Neural cell (in vitro differentiated cells): Measurements from ENCODE around the gene MAG. TPM values are rescaled to one million over a fixed set of nuclear protein-coding genes. Genes with fewer than 3 reads are reported as not detected.

Experiments
- H2AFZ ChIP-seq: fragments of 200-600, 300-800 bp; sonication (generic), shearing (Covaris generic); 2 replicates; pipeline ENCODE4 v1.6.0; 2014; ENCODE audit warnings: low read depth, mild to moderate bottlenecking, antibody characterized with exemption, low read length, moderate library complexity
- H3F3A ChIP-seq: fragments of 200-600 bp; shearing (Covaris generic); 2 replicates; pipeline ENCODE4 v1.6.1; 2016; ENCODE audit warnings: mild to moderate bottlenecking, moderate library complexity, mixed read lengths, antibody characterized with exemption, low read length; ENCODE audit not compliant: insufficient read depth, poor library complexity, severe bottlenecking
- H3K27ac ChIP-seq: fragments of 200-600, 300-800 bp; sonication (generic), shearing (Covaris generic); 2 replicates; pipeline ENCODE4 v1.5.1; 2014; ENCODE audit warnings: mild to moderate bottlenecking, low read length, moderate library complexity
- H3K27me3 ChIP-seq: fragments of 300-800, 200-600 bp; sonication (generic), shearing (Covaris generic); 2 replicates; pipeline ENCODE4 v1.6.0; 2014; ENCODE audit warnings: mild to moderate bottlenecking, low read depth, low read length, moderate library complexity; ENCODE audit not compliant: insufficient read depth
- H3K36me3 ChIP-seq: fragments of 300-800, 200-600 bp; sonication (generic), shearing (Covaris generic); 2 replicates; pipeline ENCODE4 v1.5.1; 2014; ENCODE audit warnings: mild to moderate bottlenecking, antibody characterized with exemption, low read length, moderate library complexity; ENCODE audit not compliant: insufficient read depth
- H3K4me2 ChIP-seq: fragments of 300-800, 200-600 bp; sonication (generic), shearing (Covaris generic); 2 replicates; pipeline ENCODE4 v1.6.0; 2014; ENCODE audit warnings: mild to moderate bottlenecking, low read length
- H3K4me3 ChIP-seq: fragments of 300-800, 200-600 bp; sonication (generic), shearing (Covaris generic); 2 replicates; pipeline ENCODE4 v1.5.1; 2014; ENCODE audit warnings: mild to moderate bottlenecking, low read length, moderate library complexity
- H3K79me2 ChIP-seq: fragments of 200-600 bp; shearing (Covaris generic); replicated peaks from 2 replicates; pipeline ENCODE4 v1.6.0; 2014; ENCODE audit warnings: mild to moderate bottlenecking, low read length, moderate library complexity; ENCODE audit not compliant: insufficient read depth
- H3K9ac ChIP-seq: fragments of 300-800, 200-600 bp; sonication (generic), shearing (Covaris generic); 2 replicates; pipeline ENCODE4 v1.6.1; 2016; ENCODE audit warnings: mild to moderate bottlenecking, low read length, mixed read lengths
- H3K9me2 ChIP-seq: fragments of 200-600 bp; shearing (Covaris generic); 2 replicates; pipeline ENCODE4 v1.6.1; 2016; ENCODE audit warnings: mild to moderate bottlenecking, low read length, mixed read lengths; ENCODE audit not compliant: insufficient read depth
- H3K9me3 ChIP-seq: fragments of 200-600, 300-800 bp; sonication (generic), shearing (Covaris generic); 2 replicates; pipeline ENCODE4 v1.6.1; 2016; ENCODE audit warnings: mild to moderate bottlenecking, mixed run types, low read length, moderate library complexity, mixed read lengths
- H4K20me1 ChIP-seq: fragments of 200-600 bp; shearing (Covaris generic); 2 replicates; pipeline ENCODE4 v1.6.1; 2016; ENCODE audit warnings: mild to moderate bottlenecking, mixed run types; ENCODE audit not compliant: insufficient read depth
- CTCF ChIP-seq: fragments of 450-650 bp; IDR thresholded peaks from 2 replicates; pipeline ENCODE4 v1.5.1; 2014; ENCODE audit warnings: antibody characterized with exemption, mild to moderate bottlenecking, moderate library complexity; ENCODE audit not compliant: poor library complexity, severe bottlenecking
- EP300 ChIP-seq: fragments of 450-650 bp; conservative IDR thresholded peaks from 2 replicates; pipeline ENCODE4 v1.6.1; 2014; ENCODE audit warnings: antibody characterized with exemption, mild to moderate bottlenecking, moderate library complexity; ENCODE audit not compliant: poor library complexity, severe bottlenecking
- EZH2 ChIP-seq: fragments of 200-600, 300-800 bp; shearing (Covaris generic), sonication (generic); IDR thresholded peaks from 2 replicates; pipeline ENCODE4 v1.6.1; 2014; ENCODE audit warnings: antibody characterized with exemption, low read length, borderline replicate concordance, mild to moderate bottlenecking; ENCODE audit not compliant: insufficient read depth, poor library complexity, severe bottlenecking
- MXI1 ChIP-seq: fragments of 450-650 bp; conservative IDR thresholded peaks from 2 replicates; pipeline ENCODE4 v1.6.1; 2014; ENCODE audit warnings: antibody characterized with exemption, mild to moderate bottlenecking; ENCODE audit not compliant: poor library complexity, severe bottlenecking
- POLR2AphosphoS5 ChIP-seq: IDR thresholded peaks from 2 replicates; pipeline ENCODE4 v1.6.1; 2012
- RAD21 ChIP-seq: fragments of 450-650 bp; conservative IDR thresholded peaks from 2 replicates; pipeline ENCODE4 v1.6.1; 2014; ENCODE audit warnings: antibody characterized with exemption, mild to moderate bottlenecking, moderate library complexity
- REST ChIP-seq: IDR thresholded peaks from 2 replicates; pipeline ENCODE4 v1.6.1; 2012; ENCODE audit warnings: borderline replicate concordance
- SMC3 ChIP-seq: fragments of 450-650 bp; conservative IDR thresholded peaks from 2 replicates; pipeline ENCODE4 v1.6.1; 2014; ENCODE audit warnings: antibody characterized with exemption, mild to moderate bottlenecking, moderate library complexity; ENCODE audit not compliant: poor library complexity
- TAF1 ChIP-seq: IDR thresholded peaks from 2 replicates; pipeline ENCODE4 v1.6.1; 2012; ENCODE audit warnings: low read depth
- polyA plus RNA-seq: library from polyadenylated mRNA; depleted of rRNA; stranded (reverse); fragments of >200 nt; gene quantifications from 2 replicates; pipeline ENCODE4 v1.2.3, GENCODE V29; 2014

The MAG gene
- polyA plus RNA-seq, 1 donor from 2014 or later, result not detected

DNA sequence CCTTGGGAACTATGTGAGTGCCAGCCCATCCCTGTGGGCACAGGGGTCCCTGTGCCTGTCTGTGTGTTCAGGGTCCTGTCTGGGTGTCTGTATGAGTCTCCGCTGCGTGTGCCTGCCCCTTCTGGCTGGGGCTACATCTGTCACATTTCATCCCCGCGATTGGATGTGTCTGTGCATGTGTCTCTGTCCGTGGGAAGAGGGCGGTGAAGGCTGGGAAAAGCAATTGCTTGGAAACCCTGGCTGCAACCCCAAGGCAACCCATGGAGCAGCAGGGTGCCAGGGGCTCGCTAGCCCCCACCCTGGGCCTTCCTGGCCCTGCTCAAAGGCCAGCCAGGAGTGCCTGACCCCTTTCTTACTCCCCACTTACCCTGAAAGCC, 1.4 kb downstream of the MAG start:
- Histone ChIP-seq H3K36me3 (no peaks in the 10 kb centered on the region), H3K27me3 (no peaks in the 10 kb centered on the region), H3K79me2 (no peaks in the 10 kb centered on the region), H2AFZ (no peak overlapping the region), H3K4me3 (no peak overlapping the region), H3K9me2 (no peaks in the 10 kb centered on the region), H3K27ac (no peak overlapping the region), H3K9me3 (no peaks in the 10 kb centered on the region), H3K4me2 (no peak overlapping the region), H4K20me1 (no peaks in the 10 kb centered on the region), H3F3A (no peaks in the 10 kb centered on the region), H3K9ac (no peak overlapping the region)
- no peak for TF ChIP-seq CTCF
- TF ChIP-seq RAD21, result no peak
- TF ChIP-seq TAF1, result no peak
- TF ChIP-seq EZH2, result no peak
- TF ChIP-seq MXI1, result no peak
- no peak for TF ChIP-seq EP300
- TF ChIP-seq SMC3, result no peak
- TF ChIP-seq POLR2AphosphoS5, result no peak
- no peak for TF ChIP-seq REST

- H3K4me2 ChIP-seq, result no peak overlapping the region
- no peaks in the 10 kb centered on the region for H3K9me3 ChIP-seq
- H3K4me3 ChIP-seq, result no peak overlapping the region
- no peaks in the 10 kb centered on the region for H3K36me3 ChIP-seq
- TF ChIP-seq CTCF (no peak), EP300 (no peak), SMC3 (no peak), REST (no peak), EZH2 (no peak), RAD21 (no peak), MXI1 (no peak), POLR2AphosphoS5 (no peak), TAF1 (no peak)
- H3K79me2 ChIP-seq, result no peaks in the 10 kb centered on the region
- H3K9ac ChIP-seq, result no peak overlapping the region
- no peaks in the 10 kb centered on the region for H3K27me3 ChIP-seq
- H3K27ac ChIP-seq, result no peak overlapping the region
- no peaks in the 10 kb centered on the region for H3K9me2 ChIP-seq
- H3F3A ChIP-seq, result no peaks in the 10 kb centered on the region
- H2AFZ ChIP-seq, result no peak overlapping the region
- H4K20me1 ChIP-seq, result no peaks in the 10 kb centered on the region
Measured at GRCh38 chr19:35293808-35294207, 1.8 kb downstream of the MAG start.
